ENCODE results near the gene APH1B. TPM values are rescaled to one million over a fixed set of nuclear protein-coding genes. Genes with fewer than 3 reads are reported as not detected.
"Not testable (repeated sequence)": the region's sequence is repeated elsewhere in the genome, so short reads cannot be mapped to it uniquely, and the experiment has no call there.

Gene APH1B
- total RNA-seq, 2 experiments from 2014 or later = 5.7 to 7.4 TPM

DNA sequence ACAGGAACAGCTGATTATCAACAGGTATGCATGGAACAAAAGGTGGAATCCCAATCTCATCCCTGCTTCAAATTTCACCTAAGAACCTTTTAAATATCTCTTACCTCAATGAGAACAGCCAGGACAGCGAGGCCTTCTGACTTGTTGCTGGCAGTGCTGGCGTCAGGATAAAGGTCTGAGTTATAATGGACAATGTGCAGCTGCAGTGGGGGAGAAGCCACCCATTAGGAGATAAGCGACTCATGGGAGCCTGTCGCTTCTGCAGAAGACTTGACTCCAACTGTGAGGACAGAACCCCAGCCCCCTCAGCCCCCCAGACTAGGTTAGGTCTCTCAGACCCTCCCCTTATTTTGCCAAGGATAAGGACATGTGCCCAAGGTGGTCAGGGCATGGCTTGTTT is 64.5 kb downstream of the APH1B start:
- ChIA-PET POLR2A (no interaction called here), CTCF (no interaction called here)

DNA sequence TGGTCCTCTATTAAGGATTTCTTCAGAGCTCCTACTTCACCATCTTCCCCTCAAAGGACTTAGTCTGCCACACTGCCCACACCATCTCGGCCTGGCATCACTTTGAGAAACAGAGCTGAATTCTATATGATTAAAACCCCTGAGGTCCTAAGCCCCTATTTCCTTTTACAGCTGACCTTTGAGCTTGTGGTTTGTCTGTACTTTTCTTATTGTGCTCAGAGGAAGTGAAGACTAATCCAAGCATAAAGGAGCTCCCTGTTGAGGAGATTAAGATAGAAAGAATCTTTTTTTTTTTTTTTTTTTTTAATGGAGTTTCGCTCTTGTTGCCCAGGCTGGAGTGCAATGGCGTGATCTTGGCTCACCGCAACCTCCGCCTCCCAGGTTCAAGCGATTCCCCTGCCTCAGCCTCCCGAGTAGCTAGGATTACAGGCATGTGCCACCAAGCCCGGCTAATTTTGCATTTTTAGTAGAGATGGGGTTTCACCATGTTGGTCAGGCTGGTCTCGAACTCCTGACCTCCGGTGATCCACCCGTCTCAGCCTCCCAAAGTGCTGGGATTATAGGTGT is 65.7 kb downstream of the APH1B start:
- CTCF ChIA-PET = not testable (repeated sequence)
- POLR2A ChIA-PET = interaction anchor here (0.9 kb wide), 1 partner anchor 45 kb away, joined by 3 read pairs; no protein-coding TSS in a partner anchor

DNA sequence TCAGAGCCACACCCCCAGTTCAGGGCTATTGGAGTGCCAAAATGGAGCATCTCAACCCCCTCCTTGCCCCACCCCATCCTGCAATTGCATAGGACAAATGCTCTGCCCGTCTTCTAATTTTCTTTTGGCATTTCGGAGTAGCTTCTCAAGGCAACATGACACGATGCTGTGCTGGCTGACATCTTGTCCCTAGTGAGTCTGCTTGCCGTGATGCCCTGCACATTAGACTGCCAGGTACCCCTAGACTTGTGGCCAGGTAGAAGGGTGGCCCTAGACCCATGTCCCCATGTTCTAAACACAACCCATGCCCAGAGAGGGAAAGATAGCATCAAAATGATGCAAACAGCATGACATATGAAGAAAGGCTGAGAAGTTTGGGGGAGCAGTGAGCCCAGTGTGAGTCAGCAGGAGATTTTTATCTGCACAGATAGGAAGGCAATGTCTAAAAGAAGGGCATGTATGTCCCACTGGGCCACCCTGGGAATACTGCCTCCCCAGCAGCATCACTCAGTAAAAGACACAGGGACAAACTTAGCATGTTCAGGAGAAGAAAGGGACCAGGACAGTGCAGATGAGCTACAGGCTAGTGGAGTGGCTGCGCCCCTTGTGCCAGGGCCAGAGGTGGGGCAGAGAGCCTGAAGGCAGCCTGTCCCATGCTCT is 67.5 kb downstream of the APH1B start:
- CTCF ChIA-PET = no interaction called here
- POLR2A ChIA-PET = no interaction called here

DNA sequence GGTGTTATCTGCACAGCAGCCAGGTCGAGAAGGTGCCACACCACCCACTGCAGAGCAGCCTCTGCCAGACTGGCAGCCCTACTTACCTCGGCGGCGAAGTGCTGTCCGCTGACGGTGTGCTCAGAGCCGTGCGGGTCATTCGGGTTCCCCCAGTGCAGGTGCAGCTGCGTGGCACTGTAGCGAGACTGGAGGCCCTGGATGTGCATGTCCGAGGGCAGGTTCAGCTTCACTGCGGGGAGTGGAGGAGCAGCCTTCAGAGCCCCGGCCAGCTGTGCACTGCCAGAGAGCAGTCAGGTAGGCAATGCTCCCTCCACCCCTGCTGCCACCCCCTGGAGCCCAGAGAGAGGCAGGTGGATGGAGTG is 68.0 kb downstream of the APH1B start:
- POLR2A ChIA-PET = no interaction called here
- CTCF ChIA-PET = interaction anchor here (0.6 kb wide), 1 partner anchor 363 kb away, joined by 3 read pairs; no protein-coding TSS in a partner anchor

DNA sequence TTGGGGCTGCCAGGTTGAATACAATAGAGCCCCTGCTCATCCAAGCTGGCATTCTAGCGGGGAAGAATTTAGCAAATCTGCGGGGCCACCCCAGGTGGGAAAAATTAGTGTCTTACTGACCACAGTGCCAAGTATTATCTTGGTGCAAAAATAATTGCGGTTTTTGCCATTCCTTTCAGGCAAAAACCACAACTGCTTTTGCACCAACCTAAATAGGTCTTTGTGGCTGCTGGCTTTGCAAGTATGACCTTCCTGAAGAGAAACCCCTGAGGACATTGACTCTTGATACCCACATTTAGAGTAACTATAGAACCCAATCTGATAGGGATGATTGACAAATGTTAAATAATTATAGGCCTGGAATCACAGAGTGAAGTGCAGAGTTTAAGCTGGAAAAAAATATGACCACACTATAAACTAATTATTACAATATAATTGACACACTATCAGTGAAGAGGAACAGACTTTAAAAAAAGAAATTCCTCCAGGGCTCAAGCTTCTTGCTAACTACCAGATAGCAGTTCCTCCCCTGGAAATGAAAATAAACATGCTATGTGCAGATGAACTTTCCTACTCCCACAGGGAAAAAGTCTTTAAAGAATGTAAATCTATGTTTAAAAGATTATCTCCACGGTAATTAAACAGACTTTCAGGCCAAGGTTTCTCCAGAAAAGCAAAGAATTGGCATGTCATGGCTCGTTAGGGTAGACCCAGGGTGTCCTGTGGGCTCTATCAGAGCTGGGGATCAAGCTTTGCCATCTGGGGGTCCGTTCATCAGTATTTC is 69.9 kb downstream of the APH1B start:
- CTCF ChIA-PET = no interaction called here
- POLR2A ChIA-PET = no interaction called here

DNA sequence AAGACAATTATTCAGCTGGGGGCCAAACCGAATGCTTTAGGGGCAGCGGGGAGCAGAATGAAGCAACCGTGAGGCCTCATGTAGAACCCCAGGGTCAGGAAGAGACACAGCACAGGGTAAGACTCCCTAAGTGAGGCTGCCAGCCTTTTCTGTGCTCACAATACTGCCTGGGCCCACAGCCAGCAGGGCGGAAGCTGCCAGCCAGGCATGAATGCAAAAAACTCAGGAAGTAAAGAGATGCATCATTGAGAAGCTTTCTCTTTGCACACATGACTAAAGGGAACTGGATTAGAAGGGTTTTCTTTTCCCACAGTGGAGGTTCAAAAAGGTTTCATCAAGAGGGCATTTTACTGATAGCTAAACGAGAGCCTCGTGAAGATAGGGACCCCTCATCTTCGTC is 71.0 kb downstream of the APH1B start:
- POLR2A ChIA-PET = no interaction called here
- CTCF ChIA-PET = no interaction called here

DNA sequence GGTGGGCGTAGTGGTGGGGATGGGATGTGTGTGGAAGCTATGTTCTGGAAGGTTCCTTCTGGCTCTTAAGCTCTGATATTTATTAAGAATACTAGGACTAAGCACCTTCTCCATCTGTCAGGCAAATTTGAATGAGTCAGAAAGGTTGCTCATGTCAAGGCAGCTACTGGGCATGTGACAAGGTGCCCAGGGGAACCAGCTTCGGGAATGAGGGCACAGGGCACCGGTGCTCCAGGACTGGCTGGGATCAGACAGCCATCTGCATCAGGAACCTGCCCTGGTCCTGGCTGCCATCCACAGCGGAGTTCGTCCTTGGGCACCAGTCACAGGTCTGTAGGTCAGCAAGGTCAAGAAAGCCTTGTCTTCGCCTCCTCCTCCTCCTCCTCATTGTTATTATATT is 71.8 kb downstream of the APH1B start:
- CTCF ChIA-PET = no interaction called here
- POLR2A ChIA-PET = no interaction called here

DNA sequence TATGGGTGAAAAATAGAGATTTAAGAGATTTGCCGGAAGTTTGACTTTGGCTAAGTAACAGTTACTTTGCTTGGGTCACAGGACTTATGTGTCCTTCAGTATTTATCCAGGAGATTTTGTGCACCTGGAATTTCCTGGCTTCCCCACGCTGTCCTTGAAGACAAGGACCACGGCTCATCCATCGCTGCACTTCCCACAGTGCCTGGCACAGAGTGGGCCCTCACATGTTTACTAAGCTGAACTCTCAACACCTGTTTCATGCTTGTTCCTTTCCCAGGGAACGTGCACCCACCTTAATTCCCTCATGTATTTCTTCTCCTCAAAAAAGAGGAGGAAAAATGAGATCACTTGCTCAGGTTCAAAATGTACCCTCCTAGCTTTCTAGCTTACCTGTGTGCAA is 72.2 kb downstream of the APH1B start:
- POLR2A ChIA-PET = no interaction called here

DNA sequence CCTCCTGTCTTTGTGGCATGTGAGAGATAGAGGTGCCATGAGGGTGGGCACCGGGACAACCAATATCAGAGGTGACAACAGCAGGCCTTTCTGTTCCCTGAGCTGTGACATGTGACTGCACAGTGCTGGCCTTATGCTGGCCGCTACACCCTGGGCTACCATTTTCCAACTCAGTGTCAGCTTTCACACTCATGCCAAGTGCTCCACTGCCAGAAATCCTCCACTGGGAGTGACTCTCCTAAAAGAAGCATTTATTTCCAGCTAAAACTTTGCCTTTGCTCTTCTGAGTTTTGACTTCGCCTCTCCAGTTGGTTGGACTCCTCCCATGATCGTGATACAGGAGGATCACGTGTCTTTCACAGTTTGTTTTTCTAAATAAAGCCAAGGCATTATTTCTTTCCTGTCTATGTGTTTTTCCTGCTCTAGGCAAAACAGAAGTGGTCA is 72.8 kb downstream of the APH1B start:
- CTCF ChIA-PET = no interaction called here
- POLR2A ChIA-PET = no interaction called here

More for the DNA sequence above, 72.2 kb downstream of the APH1B start:
- CTCF ChIA-PET = no interaction called here

DNA sequence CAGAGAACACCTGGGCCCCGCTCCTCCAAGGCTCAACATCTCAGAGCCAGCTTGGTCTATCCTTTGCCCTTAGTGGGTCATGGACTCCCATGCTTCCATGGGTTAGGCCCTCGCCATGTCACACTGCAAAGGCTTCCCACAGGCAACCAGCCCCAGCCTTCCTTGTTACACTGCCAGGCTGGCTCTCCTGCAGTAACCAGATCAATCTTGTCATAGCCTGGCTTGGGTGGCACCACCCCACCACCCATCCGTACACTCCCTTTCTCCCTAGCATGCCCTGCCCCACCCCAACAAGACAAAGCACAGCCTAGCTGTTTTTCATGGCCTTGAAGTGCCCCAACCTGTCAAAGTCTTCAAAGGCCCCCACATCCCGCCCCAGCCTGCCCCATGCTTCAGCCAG is 73.8 kb downstream of the APH1B start:
- CTCF ChIA-PET = no interaction called here
- POLR2A ChIA-PET = no interaction called here

DNA sequence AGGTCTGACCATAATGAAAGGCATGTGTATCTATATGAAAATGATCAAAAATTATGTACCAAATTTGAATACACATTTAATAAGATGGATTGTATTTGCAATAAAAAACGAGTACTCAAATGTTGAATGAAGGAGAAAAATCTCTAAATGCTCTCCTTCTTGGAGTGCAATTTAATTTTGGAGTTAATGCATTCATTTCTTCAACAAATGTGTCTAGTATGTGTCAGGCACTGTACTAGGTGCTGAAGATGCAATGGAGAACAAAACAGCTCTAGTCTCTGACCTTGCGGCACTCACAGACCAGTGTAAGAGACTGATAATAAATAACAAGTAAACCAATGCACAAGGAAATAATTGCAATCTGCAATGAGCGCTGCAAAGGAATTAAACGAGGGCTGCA is 75.4 kb downstream of the APH1B start:
- POLR2A ChIA-PET = no interaction called here
- CTCF ChIA-PET = no interaction called here

DNA sequence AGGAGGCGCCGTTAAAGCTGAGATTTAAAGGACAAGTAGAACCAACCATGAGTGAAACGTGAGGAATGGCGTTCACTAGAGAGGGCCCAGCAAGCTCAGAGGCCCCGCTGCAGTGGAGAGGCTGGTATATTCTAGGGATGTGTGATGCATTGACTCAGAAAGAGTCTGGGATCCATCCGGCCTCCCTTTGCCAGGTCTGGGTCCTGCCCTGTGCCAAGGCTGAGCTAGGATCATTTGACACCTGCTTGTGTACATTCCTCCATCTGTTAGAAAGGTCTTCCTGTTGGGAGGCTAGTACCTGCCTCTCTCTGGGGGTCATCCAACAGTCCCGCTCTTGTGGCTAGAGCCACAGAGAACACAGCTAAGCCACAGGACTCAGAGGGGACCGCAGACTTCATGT is 75.9 kb downstream of the APH1B start:
- CTCF ChIA-PET = no interaction called here

DNA sequence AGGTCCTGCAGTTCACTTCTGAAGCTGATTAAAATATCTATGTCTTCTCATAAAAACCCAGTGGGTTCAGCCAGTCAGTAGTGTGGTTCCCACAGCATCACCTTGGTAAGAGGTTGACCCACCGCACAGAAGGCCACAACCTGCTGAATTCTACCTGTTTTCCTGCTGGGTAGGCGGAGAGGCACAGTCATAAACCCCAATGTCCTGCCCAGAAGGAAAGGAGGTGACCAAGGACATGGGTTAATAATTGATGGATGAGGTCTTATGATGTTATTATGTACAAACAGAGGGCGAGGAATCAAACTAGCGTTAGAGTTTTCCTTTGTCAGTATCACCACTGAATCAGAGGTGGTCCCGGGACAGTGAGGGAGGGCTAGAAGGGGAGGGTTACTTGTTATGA is 76.5 kb downstream of the APH1B start:
- CTCF ChIA-PET = no interaction called here
- POLR2A ChIA-PET = interaction anchor here (0.6 kb wide), 1 partner anchor 20 kb away, joined by 4 read pairs; no protein-coding TSS in a partner anchor

More for the DNA sequence above, 75.9 kb downstream of the APH1B start:
- POLR2A ChIA-PET = interaction anchor here (0.6 kb wide), 1 partner anchor 19 kb away, joined by 4 read pairs; no protein-coding TSS in a partner anchor

DNA sequence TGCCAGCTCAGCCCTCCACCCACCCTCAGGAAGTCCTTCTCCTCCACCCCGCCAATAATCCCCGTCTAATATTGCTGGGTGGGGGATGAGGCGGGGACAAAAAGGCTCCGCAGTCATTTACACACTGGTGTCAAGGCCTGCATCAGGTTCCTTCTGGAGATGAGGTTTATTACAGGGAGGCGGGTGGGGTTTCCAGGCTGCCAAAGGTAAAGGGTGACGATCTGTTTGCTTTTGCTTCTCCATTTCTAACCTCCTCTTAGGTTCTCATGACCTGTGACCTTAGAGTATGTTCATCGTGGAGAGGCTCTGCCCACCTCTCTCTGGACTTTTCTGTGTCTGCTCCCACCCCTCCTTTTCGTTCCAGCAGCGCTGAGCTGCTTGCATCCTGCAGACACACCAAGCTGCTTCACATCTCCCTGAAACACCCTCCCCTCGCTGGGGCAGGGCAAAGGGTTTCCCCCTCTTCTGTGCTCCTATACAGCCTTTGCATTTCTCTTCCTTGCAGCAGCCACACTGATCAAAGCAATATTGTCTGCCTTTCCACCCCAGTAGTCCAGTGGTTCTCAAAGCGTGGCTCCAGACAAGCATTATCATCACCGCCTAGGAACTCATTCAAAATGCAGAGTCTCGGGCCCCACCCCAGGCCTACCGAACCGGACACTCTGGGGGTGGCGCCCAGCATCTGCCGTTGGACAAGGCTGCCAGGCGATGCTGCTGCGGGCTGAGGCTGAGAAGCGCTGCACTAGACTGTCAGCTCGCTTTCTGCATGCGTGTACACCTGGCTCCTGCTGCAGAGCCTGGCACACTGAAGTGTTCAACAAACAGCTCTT is 77.6 kb downstream of the APH1B start:
- POLR2A ChIA-PET = no interaction called here
- CTCF ChIA-PET = no interaction called here

DNA sequence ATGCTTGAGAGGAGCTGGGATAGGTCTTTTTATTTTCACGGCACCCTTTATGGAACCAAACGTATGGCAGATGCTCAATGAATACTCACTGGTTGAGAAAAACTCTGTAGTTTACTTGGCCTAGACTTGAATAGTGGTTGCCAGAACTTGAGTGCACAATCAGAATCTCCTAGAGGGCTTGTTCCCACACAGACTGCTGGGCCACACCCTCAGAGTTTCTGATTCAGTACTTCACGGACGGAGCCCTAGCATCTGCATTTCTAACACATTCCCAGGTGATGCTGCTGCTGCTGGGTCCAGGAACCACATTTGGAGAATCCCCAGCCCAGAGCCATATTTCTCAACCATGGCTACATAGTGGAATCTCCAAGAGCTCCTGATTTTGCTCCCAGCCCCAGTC is 79.7 kb downstream of the APH1B start:
- ChIA-PET CTCF (no interaction called here), POLR2A (no interaction called here)

DNA sequence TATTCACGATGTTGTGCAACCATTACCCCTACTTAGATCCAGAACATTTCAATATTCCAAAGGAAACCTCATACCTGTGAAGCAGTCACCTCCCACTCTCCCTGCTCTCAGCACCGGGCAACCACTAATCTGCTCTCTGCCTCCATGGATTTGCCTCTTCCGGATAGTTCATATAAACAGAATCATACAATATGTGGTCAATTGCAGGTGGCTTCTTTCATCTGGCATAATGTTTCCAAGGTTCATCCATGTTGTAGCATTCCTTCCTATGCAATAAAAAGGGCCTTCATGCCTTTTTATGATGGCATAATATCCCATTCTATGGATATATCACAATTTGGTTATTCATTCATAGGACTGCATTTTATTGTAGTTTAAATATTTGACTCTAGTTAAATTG is 80.3 kb downstream of the APH1B start:
- CTCF ChIA-PET = no interaction called here
- POLR2A ChIA-PET = no interaction called here

DNA sequence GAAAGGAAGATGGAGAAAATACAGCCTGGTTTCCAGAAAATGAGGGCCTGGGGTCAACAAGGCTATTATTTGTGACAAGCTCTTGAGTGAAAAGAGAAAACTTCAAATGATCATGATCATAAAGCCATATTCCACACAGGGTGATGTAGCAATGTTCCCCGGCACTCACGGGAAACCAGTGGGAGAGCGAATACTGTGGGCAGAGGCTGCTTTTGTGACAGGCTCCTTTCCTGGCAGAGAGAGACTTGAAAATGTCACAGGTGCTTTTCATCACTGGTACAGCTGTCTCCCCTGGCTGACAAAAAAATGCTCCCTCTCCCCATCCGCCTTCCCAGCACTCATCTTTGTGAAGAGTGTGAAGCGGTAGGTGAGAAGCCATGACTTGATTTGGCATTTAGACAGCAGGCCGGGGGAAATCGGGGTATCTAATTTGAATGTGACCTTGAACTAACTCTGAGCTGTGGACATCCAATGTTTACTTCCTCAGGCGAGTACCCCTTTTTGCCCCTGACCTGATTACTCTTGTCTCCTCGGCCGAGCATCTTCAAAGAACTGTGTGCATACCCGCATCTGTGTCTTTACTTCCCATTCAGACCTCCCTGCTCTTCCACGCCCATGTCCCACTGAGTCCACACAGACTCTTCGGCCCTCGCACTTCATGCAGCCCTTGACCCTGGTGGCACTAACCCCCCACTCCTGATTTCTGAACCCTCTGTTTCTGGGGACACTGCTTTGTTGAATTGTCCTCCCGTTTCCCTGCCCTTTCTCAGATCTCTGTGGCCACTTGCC is 81.0 kb downstream of the APH1B start:
- ChIA-PET POLR2A (no interaction called here), CTCF (no interaction called here)
